H1 (cell line): ENCODE results near the gene SOX13. TPM values are rescaled to one million over a fixed set of nuclear protein-coding genes. Genes with fewer than 3 reads are reported as not detected.

ENCODE experiments used
- ASH2L ChIP-seq: fragments of 200-600, 300-600 bp; sonication (generic); IDR thresholded peaks from one replicate; pipeline ENCODE4 v1.7.1; 2017; ENCODE audit warnings: low read length
- ATF2 ChIP-seq: IDR thresholded peaks from 2 replicates; pipeline ENCODE4 v1.6.1; 2012; ENCODE audit warnings: low read length, inconsistent platforms
- ATF3 ChIP-seq: IDR thresholded peaks from 2 replicates; pipeline ENCODE4 v1.6.1; 2011; ENCODE audit warnings: low read depth, mild to moderate bottlenecking, low read length; ENCODE audit not compliant: insufficient read depth
- BCL11A ChIP-seq, 2 experiments: IDR thresholded peaks; one replicate each; pipeline ENCODE4 v1.6.1; 2011; ENCODE audit warnings: low read depth in 2 of 2, low read length in 2 of 2, mild to moderate bottlenecking in 2 of 2
- EGR1 ChIP-seq: IDR thresholded peaks from 2 replicates; pipeline ENCODE4 v1.6.1; 2011; ENCODE audit warnings: low read depth, low read length, borderline replicate concordance
- FOSL1 ChIP-seq: IDR thresholded peaks from 2 replicates; pipeline ENCODE4 v1.6.1; 2011; ENCODE audit warnings: mild to moderate bottlenecking, low read depth, low read length, moderate library complexity; ENCODE audit not compliant: insufficient read depth
- HDAC6 ChIP-seq: IDR thresholded peaks from one replicate; pipeline ENCODE4 v1.7.1; 2012; ENCODE audit warnings: low read depth, mild to moderate bottlenecking, inconsistent platforms, low read length, moderate library complexity
- KDM5A ChIP-seq: fragments of 200-600 bp; IDR thresholded peaks from 2 replicates; pipeline ENCODE4 v1.7.1; 2012; ENCODE audit warnings: mild to moderate bottlenecking, low read length, inconsistent platforms, mixed read lengths
- MAX ChIP-seq: IDR thresholded peaks from 2 replicates; pipeline ENCODE4 v1.6.1; 2012; ENCODE audit warnings: inconsistent platforms
- NANOG ChIP-seq: IDR thresholded peaks from 2 replicates; pipeline ENCODE4 v1.6.1; 2011; ENCODE audit warnings: low read length, low read depth, mild to moderate bottlenecking, inconsistent platforms; ENCODE audit not compliant: insufficient read depth, poor library complexity, severe bottlenecking
- POLR2A ChIP-seq, 2 experiments: IDR thresholded peaks; 1 replicate in 1 of 2; 2 replicates in 1 of 2; pipeline ENCODE4 v1.6.1; 2011; ENCODE audit warnings: low read depth in 2 of 2, low read length in 2 of 2, mild to moderate bottlenecking in 2 of 2; ENCODE audit errors: control extremely low read depth in 1 of 2
- POLR2AphosphoS5 ChIP-seq: IDR thresholded peaks from 2 replicates; pipeline ENCODE4 v1.6.1; 2011; ENCODE audit warnings: low read depth, low read length
- RBBP5 ChIP-seq: IDR thresholded peaks from 2 replicates; pipeline ENCODE4 v1.7.1; 2012; ENCODE audit warnings: low read depth, mild to moderate bottlenecking, inconsistent platforms, low read length, moderate library complexity, borderline replicate concordance
- RFX5 ChIP-seq: IDR thresholded peaks from 2 replicates; pipeline ENCODE4 v1.6.1; 2011; ENCODE audit warnings: low read depth, low read length, improper control_type of control experiment, borderline replicate concordance
- RNF2 ChIP-seq: fragments of 200-900, 300-1000 bp; sonication (generic); IDR thresholded peaks from 2 replicates; pipeline ENCODE4 v1.7.1; 2016; ENCODE audit warnings: borderline replicate concordance, low read depth, mild to moderate bottlenecking, antibody characterized with exemption, low read length; ENCODE audit not compliant: poor library complexity, severe bottlenecking; ENCODE audit errors: missing control alignments
- SIN3A ChIP-seq, 2 experiments: IDR thresholded peaks in 1 of 2; conservative IDR thresholded peaks in 1 of 2; 2 replicates each; pipeline ENCODE4 v1.6.1; 2011 to 2012; ENCODE audit warnings: low read length in 2 of 2, improper control_type of control experiment in 1 of 2, low read depth in 1 of 2, mild to moderate bottlenecking in 1 of 2
- SP4 ChIP-seq: IDR thresholded peaks from 2 replicates; pipeline ENCODE4 v1.6.1; 2012; ENCODE audit warnings: low read length, inconsistent platforms
- SUZ12 ChIP-seq: fragments of 200-600 bp; sonication (generic); IDR thresholded peaks from 2 replicates; pipeline ENCODE4 v1.6.1; 2012; ENCODE audit warnings: mild to moderate bottlenecking, inconsistent platforms, low read length, moderate library complexity, mixed read lengths
- polyA plus RNA-seq, 7 experiments: library from polyadenylated mRNA; depleted of rRNA in 3 of 7; stranded (reverse) in 5 of 7; unstranded in 2 of 7; fragments of >200 nt in 5 of 7; fragments of 200-250 nt in 2 of 7; gene quantifications; 1 replicate in 5 of 7; 2 replicates in 1 of 7; 4 replicates in 1 of 7; pipeline versions ENCODE4 v1.2.1 to v1.2.3, GENCODE V29; 2011 to 2013; ENCODE audit warnings: missing spikeins in 2 of 7, mixed read lengths in 2 of 7
- total RNA-seq: library from RNA; stranded (reverse); fragmentation: NEBNext Ultra II Directional; extraction: Animal tissue kit (Norgen Biotek cat#: 25700); gene quantifications from 2 replicates; pipeline ENCODE4 v1.2.1, GENCODE V29; 2021

Gene SOX13
- total and polyA plus RNA-seq, 2 of the 8 experiments (the other 6 are each of a cell fraction or from before 2014, with no cell fraction given), result 113 to 173 TPM

- TF ChIP-seq SIN3A (conservative IDR thresholded peaks at IDR 0.05 in 1 of 2, IDR thresholded peaks at IDR 0.05 in 1 of 2; ENCODE audit: low read depth in 1 of 2, low read length in 2 of 2), result no peak; a peak in 1 of 4 replicates
- no peak for TF ChIP-seq BCL11A (IDR thresholded peaks at IDR 0.05; ENCODE audit: low read depth in 2 of 2, low read length in 2 of 2)
- peak; percentile 53 for TF ChIP-seq RBBP5
- TF ChIP-seq RFX5, result no peak
- TF ChIP-seq RNF2, result no peak
- no peak for TF ChIP-seq HDAC6
- TF ChIP-seq POLR2AphosphoS5, result peak; percentile 90
- no peak for TF ChIP-seq EGR1
- TF ChIP-seq POLR2A (IDR thresholded peaks at IDR 0.05; ENCODE audit: control extremely low read depth in 1 of 2, low read depth in 2 of 2, low read length in 2 of 2), result peak; percentile 83 to 93
- TF ChIP-seq ATF3, result no peak
- no peak for TF ChIP-seq FOSL1
- TF ChIP-seq KDM5A, result no peak
- no peak for TF ChIP-seq ATF2
- no peak for TF ChIP-seq SP4
- peak; percentile 1 for TF ChIP-seq ASH2L
- no peak for TF ChIP-seq NANOG
- TF ChIP-seq SUZ12, result no peak
- TF ChIP-seq MAX, result peak; percentile 16; the same call in 1 of the 2 replicates
Measured at GRCh38 chr1:204072931-204073836, at the start of gene SOX13 (continued).
